Neuron (in vitro differentiated cells): ENCODE measurements around the gene UBTD2.

Experiments used
- H2AFZ ChIP-seq: one replicate; pipeline ENCODE4 v1.6.1; 2013; ENCODE audit warnings: low read depth, mild to moderate bottlenecking, inconsistent platforms, low read length, moderate library complexity
- H3K27me3 ChIP-seq: one replicate; pipeline ENCODE4 v1.6.1; 2013; ENCODE audit warnings: low read length; ENCODE audit not compliant: insufficient read depth
- H3K36me3 ChIP-seq: one replicate; pipeline ENCODE4 v1.6.1; 2013; ENCODE audit warnings: low read length; ENCODE audit not compliant: insufficient read depth
- H3K4me1 ChIP-seq: one replicate; pipeline ENCODE4 v1.6.1; 2013; ENCODE audit warnings: low read length; ENCODE audit not compliant: insufficient read depth
- H3K4me3 ChIP-seq: 2 replicates; pipeline ENCODE4 v1.5.1; 2013; ENCODE audit warnings: mild to moderate bottlenecking, low read length, moderate library complexity
- H3K9me3 ChIP-seq: one replicate; pipeline ENCODE4 v1.6.1; 2013; ENCODE audit warnings: low read length

UBTD2 gene

GRCh38 chr5:172177176-172177575, 106.4 kb downstream of the UBTD2 start:
- Histone ChIP-seq H3K9me3 (peaks cover 4% of the 10 kb centered on the region), H3K36me3 (no peaks in the 10 kb centered on the region), H3K4me3 (no peak overlapping the region), H3K27me3 (no peaks in the 10 kb centered on the region), H3K4me1 (no peaks in the 10 kb centered on the region), H2AFZ (no peak overlapping the region)

GRCh38 chr5:172175263-172175719, 108.3 kb downstream of the UBTD2 start:
- Histone ChIP-seq H3K4me3 (no peak overlapping the region), H3K9me3 (no peaks in the 10 kb centered on the region), H3K36me3 (no peaks in the 10 kb centered on the region), H3K27me3 (no peaks in the 10 kb centered on the region), H2AFZ (no peak overlapping the region), H3K4me1 (no peaks in the 10 kb centered on the region)

GRCh38 chr5:172173564-172174153, 109.9 kb downstream of the UBTD2 start:
- H3K4me3 ChIP-seq, result no peak overlapping the region
- H3K36me3 ChIP-seq, result no peaks in the 10 kb centered on the region
- no peaks in the 10 kb centered on the region for H3K9me3 ChIP-seq
- no peak overlapping the region for H2AFZ ChIP-seq
- no peaks in the 10 kb centered on the region for H3K4me1 ChIP-seq
- no peaks in the 10 kb centered on the region for H3K27me3 ChIP-seq

GRCh38 chr5:172172912-172173563, 110.5 kb downstream of the UBTD2 start:
- Histone ChIP-seq H3K27me3 (no peaks in the 10 kb centered on the region), H3K36me3 (no peaks in the 10 kb centered on the region), H2AFZ (no peak overlapping the region), H3K9me3 (no peaks in the 10 kb centered on the region), H3K4me3 (no peak overlapping the region), H3K4me1 (peaks cover 3% of the 10 kb centered on the region)

- Histone ChIP-seq H3K4me1 (peaks cover 8% of the 10 kb centered on the region), H3K36me3 (no peaks in the 10 kb centered on the region), H3K4me3 (no peak overlapping the region), H2AFZ (no peak overlapping the region), H3K27me3 (no peaks in the 10 kb centered on the region), H3K9me3 (no peaks in the 10 kb centered on the region)
Measured at GRCh38 chr5:172171118-172171517, 112.4 kb downstream of the UBTD2 start.

- Histone ChIP-seq H3K36me3 (no peaks in the 10 kb centered on the region), H3K27me3 (no peaks in the 10 kb centered on the region), H3K4me1 (peaks cover 8% of the 10 kb centered on the region), H3K4me3 (no peak overlapping the region), H2AFZ (no peak overlapping the region), H3K9me3 (no peaks in the 10 kb centered on the region)
Measured at GRCh38 chr5:172170251-172170701, 113.3 kb downstream of the UBTD2 start.

GRCh38 chr5:172169216-172169615, 114.3 kb downstream of the UBTD2 start:
- H3K4me3 ChIP-seq, result no peak overlapping the region
- H3K4me1 ChIP-seq, result peaks cover 8% of the 10 kb centered on the region
- no peaks in the 10 kb centered on the region for H3K27me3 ChIP-seq
- no peaks in the 10 kb centered on the region for H3K36me3 ChIP-seq
- no peaks in the 10 kb centered on the region for H3K9me3 ChIP-seq
- H2AFZ ChIP-seq, result no peak overlapping the region

GRCh38 chr5:172168311-172168710, 115.3 kb downstream of the UBTD2 start:
- H3K4me1 ChIP-seq, result peaks cover 8% of the 10 kb centered on the region
- H2AFZ ChIP-seq, result no peak overlapping the region
- H3K9me3 ChIP-seq, result no peaks in the 10 kb centered on the region
- no peaks in the 10 kb centered on the region for H3K36me3 ChIP-seq
- H3K27me3 ChIP-seq, result no peaks in the 10 kb centered on the region
- H3K4me3 ChIP-seq, result no peak overlapping the region

- Histone ChIP-seq H3K36me3 (no peaks in the 10 kb centered on the region), H3K4me3 (no peak overlapping the region), H2AFZ (no peak overlapping the region), H3K27me3 (no peaks in the 10 kb centered on the region), H3K4me1 (peaks cover 8% of the 10 kb centered on the region), H3K9me3 (no peaks in the 10 kb centered on the region)
Measured at GRCh38 chr5:172167895-172168294, 115.7 kb downstream of the UBTD2 start.

- Histone ChIP-seq H3K4me1 (peaks cover 8% of the 10 kb centered on the region), H2AFZ (no peak overlapping the region), H3K4me3 (no peak overlapping the region), H3K36me3 (no peaks in the 10 kb centered on the region), H3K27me3 (no peaks in the 10 kb centered on the region), H3K9me3 (no peaks in the 10 kb centered on the region)
Measured at GRCh38 chr5:172166030-172166826, 117.3 kb downstream of the UBTD2 start.

- Histone ChIP-seq H3K4me3 (no peak overlapping the region), H3K4me1 (peaks cover 8% of the 10 kb centered on the region), H3K36me3 (no peaks in the 10 kb centered on the region), H3K9me3 (no peaks in the 10 kb centered on the region), H2AFZ (no peak overlapping the region), H3K27me3 (no peaks in the 10 kb centered on the region)
Measured at GRCh38 chr5:172165465-172165864, 118.1 kb downstream of the UBTD2 start.

GRCh38 chr5:172164769-172165212, 118.8 kb downstream of the UBTD2 start:
- no peak overlapping the region for H3K4me3 ChIP-seq
- H3K27me3 ChIP-seq, result no peaks in the 10 kb centered on the region
- no peaks in the 10 kb centered on the region for H3K36me3 ChIP-seq
- no peak overlapping the region for H2AFZ ChIP-seq
- peaks cover 8% of the 10 kb centered on the region for H3K4me1 ChIP-seq
- no peaks in the 10 kb centered on the region for H3K9me3 ChIP-seq

- H3K4me1 ChIP-seq, result peaks cover 8% of the 10 kb centered on the region
- H2AFZ ChIP-seq, result no peak overlapping the region
- no peak overlapping the region for H3K4me3 ChIP-seq
- H3K27me3 ChIP-seq, result no peaks in the 10 kb centered on the region
- H3K36me3 ChIP-seq, result no peaks in the 10 kb centered on the region
- no peaks in the 10 kb centered on the region for H3K9me3 ChIP-seq
Measured at GRCh38 chr5:172163346-172163745, 120.2 kb downstream of the UBTD2 start.
